Caki2 (cell line): Measurements from ENCODE around the gene CDKN2D. TPM values are rescaled to one million over a fixed set of nuclear protein-coding genes. Genes with fewer than 3 reads are reported as not detected.
"Not testable (repeated sequence)": the region's sequence is repeated elsewhere in the genome, so short reads cannot be mapped to it uniquely, and the experiment has no call there.

Source experiments
- DNase-seq: peaks from one replicate; pipeline ENCODE4 v3.0.0-alpha.2; 2015; ENCODE audit warnings: low read depth
- in situ Hi-C: cut with HindIII; loops from 2 replicates; pipeline ENCODE4 v1.10.0; 2016; ENCODE audit warnings: low sequenced_read_pairs, low pct_unique_long_range_greater_than_20kb, mixed read lengths
- total RNA-seq: library from RNA; depleted of rRNA; stranded (reverse); fragments of >200 nt; shearing (Covaris generic); gene quantifications from 2 replicates; pipeline ENCODE4 v1.2.3, GENCODE V29; 2014; ENCODE audit warnings: low replicate concordance

CDKN2D gene
- total RNA-seq, 1 experiment from 2014 or later, result 8.5 TPM

- in situ Hi-C loops, result no loop called here
- DNase-seq, result no peak
Measured at GRCh38 chr19:10583036-10583776, 14.4 kb upstream of the CDKN2D start.

GRCh38 chr19:10582091-10582490 is 13.3 kb upstream of the CDKN2D start:
- no peak for DNase-seq
- in situ Hi-C loops, result no loop called here

DNA sequence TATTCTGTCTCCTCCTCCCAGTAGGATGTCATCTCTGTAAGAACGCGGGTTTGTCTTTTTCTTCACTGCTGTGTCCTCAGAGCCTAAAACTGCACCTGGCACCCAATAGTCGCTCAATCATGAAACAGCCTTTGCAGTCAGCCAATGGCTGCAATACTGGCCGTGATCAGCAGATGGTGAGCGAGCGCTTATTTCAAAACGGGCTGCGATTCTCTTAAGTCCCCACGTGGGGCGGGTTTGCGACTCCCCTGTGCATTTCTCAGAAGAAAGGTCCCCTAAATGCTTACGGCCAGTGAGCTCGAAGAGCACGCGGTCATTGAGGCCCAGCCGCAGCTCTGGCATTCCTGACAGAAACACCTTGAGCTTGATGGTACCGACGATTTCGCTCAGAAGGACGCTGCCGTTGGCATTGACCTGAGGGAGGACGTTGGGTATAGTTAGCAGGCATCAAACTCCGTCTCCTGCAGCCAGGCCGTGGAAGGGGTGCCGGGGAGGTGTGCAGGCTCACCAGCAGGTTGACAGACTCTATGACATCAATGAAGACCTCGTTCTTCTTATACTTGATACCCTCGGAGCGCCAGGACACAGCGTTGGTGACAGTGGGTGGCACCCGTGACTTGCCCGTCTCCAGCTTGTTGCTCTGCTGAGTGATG is 12.3 kb upstream of the CDKN2D start:
- peak; percentile 50 for DNase-seq
- in situ Hi-C loops, result no loop called here

GRCh38 chr19:10577951-10578350 is 9.2 kb upstream of the CDKN2D start:
- in situ Hi-C loops, result no loop called here
- no peak for DNase-seq

- in situ Hi-C loops, result no loop called here
- DNase-seq, result no peak
Measured at GRCh38 chr19:10575011-10575716, 6.4 kb upstream of the CDKN2D start.

- DNase-seq, result no peak
- in situ Hi-C loops, result no loop called here
Measured at GRCh38 chr19:10574462-10574861, 5.7 kb upstream of the CDKN2D start.

DNA sequence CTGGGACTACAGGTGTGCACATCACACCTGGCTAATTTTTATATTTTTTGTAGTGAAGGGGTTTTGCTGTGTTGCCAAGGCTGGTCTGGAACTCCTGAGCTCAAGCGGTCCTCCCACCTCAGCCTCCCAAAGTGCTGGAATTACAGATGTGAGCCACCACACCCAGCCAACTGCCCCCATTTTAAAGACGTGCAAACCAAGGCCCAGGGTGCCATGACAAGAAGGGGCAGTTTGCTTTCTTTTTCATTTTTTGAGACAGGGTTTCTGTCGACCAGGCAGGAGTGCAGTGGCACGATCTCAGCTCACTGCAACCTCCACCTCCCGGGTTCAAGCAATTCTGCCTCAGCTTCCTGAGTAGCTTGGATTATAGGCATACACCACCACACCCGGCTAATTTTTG is 5.0 kb upstream of the CDKN2D start:
- in situ Hi-C loops, DNase-seq: not testable (repeated sequence)

GRCh38 chr19:10568062-10568825 is 535 bp downstream of the CDKN2D start:
- in situ Hi-C loops, result no loop called here
- DNase-seq, result no peak

- in situ Hi-C loops, result no loop called here
- DNase-seq, result no peak
Measured at GRCh38 chr19:10567656-10568055, 1.1 kb downstream of the CDKN2D start.

- in situ Hi-C loops, result no loop called here
- no peak for DNase-seq
Measured at GRCh38 chr19:10566658-10567410, 1.9 kb downstream of the CDKN2D start.

GRCh38 chr19:10566408-10566657 is 2.4 kb downstream of the CDKN2D start:
- no peak for DNase-seq
- in situ Hi-C loops, result no loop called here

GRCh38 chr19:10565567-10566407 is 3.0 kb downstream of the CDKN2D start, which contains the start of gene KRI1:
KRI1 (minus strand) TSS chr19:10566010; CDS start chr19:10565999, 11 bp downstream.
- in situ Hi-C loops, result no loop called here
- DNase-seq, result peak; percentile 84

- no peak for DNase-seq
- in situ Hi-C loops, result no loop called here
Measured at GRCh38 chr19:10565028-10565566, 3.7 kb downstream of the CDKN2D start.

GRCh38 chr19:10562609-10563008 is 6.2 kb downstream of the CDKN2D start:
- in situ Hi-C loops, result no loop called here
- no peak for DNase-seq

DNA sequence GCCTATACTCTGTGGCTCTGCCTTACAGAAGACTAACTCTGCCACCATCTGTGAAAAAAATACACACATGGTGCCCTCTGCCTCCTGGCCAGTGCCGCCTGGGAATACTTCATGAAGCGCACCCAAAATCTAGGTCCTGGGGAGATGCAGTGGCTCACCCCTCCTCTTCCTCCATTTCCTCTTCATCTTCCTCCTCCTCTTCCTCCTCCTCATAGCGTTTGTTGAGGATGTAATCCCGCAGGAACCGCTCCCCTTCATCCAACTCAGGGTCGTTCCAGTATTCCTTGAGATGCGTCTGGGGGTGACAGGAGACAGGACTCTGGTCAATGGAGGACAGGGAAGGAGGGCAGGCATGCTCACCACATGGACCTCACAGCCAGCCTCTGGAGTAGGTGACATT is 8.6 kb downstream of the CDKN2D start:
- in situ Hi-C loops, result no loop called here
- DNase-seq, result no peak

DNA sequence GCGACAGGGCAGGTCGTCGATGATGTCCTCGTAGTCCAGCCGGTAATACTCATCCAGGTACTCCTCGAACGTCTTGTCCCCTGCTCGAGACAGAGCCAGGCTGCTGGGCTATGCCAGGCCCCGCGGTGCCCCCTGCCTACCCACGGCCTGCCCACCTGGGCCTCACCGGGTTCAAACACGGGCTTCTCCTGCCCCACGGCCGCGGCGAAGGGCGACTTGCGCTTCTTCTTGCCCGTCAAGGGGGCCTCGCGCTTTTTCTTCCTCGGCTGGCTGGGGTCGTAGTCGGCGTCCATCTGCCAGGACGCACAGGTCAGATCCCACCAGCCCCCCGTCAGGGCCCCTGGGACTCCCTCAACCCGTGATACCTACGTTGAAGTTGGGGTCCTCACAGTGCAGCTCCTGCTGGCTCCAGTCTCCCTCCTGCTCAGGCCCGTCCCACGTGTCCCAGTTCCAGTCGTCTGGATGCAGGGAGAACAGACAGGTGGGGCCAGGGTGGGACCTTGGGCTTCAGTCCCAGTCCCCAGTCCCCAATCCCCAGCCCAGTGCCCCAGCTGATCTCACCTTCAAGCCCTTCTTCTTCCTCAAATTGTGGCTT is 11.1 kb downstream of the CDKN2D start:
- DNase-seq, result no peak
- in situ Hi-C loops, result no loop called here

DNA sequence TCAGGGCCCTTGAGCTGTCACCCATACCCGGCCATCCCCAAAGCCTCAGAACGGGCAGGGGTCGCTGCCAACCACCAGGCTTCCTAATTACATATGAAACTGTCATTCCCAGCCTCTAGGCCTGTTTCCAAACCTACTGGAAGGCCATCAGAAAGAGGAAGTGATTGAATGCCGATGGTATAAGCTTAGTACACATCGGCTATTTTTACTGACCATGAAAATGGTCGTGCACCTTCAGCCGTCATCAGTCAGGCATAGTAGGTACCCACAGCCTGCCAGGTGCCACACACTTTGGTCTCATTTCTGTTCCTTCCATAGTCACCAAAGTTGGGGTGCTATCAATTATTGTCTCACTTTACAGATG is 13.2 kb downstream of the CDKN2D start:
- no peak for DNase-seq
- in situ Hi-C loops, result no loop called here
